ENCODE measurements around the gene MYH9. TPM values are rescaled to one million over a fixed set of nuclear protein-coding genes. Genes with fewer than 3 reads are reported as not detected.

The MYH9 gene
- total and polyA plus RNA-seq, 11 donors = 109 to 482 (median 238) TPM

DNA sequence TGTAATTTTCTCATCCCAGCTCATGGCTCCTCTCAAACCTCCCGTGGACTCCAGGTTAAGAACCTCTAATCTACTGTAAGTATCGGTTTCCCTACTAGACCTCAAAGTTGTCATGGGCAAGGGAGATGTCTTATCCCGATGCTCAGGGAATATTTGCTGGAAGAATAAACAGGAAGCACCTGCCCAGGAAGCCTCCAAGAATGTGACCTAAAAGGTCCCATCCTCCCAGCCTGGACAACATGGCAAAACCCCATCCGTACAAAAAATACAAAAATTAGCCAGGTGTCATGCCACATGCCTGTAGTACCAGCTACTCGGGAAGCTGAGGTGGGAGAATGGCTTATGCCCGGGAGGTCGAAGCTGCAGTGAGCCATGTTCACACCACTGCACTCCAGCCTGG is 72.4 kb downstream of the MYH9 start:
- peak overlapping the region in 7 of 12 donors; percentile 9 to 61 (median 30) for H3K27ac ChIP-seq
- H3K9me3 ChIP-seq = no peaks in the 10 kb centered on the region
- intact Hi-C loops (cut with DNase I) = loop anchor here in 1 of 10 donors (2.0 kb wide), 1 partner anchor 17 kb away; no protein-coding TSS in a partner anchor
- DNase-seq = no peak
- H3K4me3 ChIP-seq = no peak overlapping the region
- TF ChIP-seq, protein P1, sequence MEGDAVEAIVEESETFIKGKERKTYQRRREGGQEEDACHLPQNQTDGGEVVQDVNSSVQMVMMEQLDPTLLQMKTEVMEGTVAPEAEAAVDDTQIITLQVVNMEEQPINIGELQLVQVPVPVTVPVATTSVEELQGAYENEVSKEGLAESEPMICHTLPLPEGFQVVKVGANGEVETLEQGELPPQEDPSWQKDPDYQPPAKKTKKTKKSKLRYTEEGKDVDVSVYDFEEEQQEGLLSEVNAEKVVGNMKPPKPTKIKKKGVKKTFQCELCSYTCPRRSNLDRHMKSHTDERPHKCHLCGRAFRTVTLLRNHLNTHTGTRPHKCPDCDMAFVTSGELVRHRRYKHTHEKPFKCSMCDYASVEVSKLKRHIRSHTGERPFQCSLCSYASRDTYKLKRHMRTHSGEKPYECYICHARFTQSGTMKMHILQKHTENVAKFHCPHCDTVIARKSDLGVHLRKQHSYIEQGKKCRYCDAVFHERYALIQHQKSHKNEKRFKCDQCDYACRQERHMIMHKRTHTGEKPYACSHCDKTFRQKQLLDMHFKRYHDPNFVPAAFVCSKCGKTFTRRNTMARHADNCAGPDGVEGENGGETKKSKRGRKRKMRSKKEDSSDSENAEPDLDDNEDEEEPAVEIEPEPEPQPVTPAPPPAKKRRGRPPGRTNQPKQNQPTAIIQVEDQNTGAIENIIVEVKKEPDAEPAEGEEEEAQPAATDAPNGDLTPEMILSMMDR (IDR thresholded peaks at IDR 0.05) = no peak
- TF ChIP-seq POLR2A (IDR thresholded peaks at IDR 0.05) = no peak
- peak in 1 of 4 donors; percentile 18 for ATAC-seq
- peaks cover 0 to 12% (median 4%) of the 10 kb centered on the region in 12 donors for H3K4me1 ChIP-seq
- H3K27me3 ChIP-seq = no peaks in the 10 kb centered on the region
- 50 to 64% (median 59%) methylated on average over 7 of the region's 7 CpGs for WGBS, 4 donors
- H3K36me3 ChIP-seq = peaks cover 9 to 100% (median 98%) of the 10 kb centered on the region in 9 donors

DNA sequence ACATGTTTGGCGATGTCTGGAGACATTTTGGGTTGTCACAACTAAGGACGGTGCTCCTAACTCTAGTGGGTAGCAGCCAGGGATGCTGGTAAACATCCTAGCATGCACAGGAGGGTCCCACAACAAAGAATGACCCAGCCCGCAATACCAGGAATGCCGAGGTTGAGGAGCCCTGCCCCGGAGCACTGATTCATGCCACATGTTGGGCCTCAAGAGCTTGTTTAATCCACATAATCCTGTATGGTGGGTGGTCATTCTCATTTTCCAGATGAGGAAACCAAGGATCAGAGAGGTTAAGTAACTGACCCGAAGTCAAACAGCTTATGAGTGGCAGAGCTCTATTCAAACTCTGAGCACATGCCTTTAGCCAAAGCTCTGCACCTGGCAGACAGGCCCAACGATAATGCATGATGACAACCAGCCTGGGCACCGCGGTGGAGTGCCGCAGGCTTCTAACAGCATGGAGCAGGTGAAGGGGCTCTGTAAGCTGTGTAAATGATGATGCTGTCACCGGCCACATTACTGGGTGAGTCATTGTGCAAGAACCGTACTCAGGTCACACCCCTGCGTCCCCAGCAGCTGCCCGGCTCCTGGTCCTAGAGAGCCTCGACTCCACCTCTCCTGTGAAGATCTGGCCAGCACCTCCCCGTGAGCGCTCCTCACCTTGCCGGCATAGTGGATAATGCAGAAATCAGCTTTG is 76.2 kb downstream of the MYH9 start:
- 71 to 83% (median 79%) methylated on average over 13 to 18 of the region's 18 CpGs for WGBS, 4 donors
- TF ChIP-seq, protein P1 (IDR thresholded peaks at IDR 0.05) = no peak
- TF ChIP-seq POLR2A (IDR thresholded peaks at IDR 0.05) = no peak
- ATAC-seq = peak in 1 of 4 donors; percentile 5

DNA sequence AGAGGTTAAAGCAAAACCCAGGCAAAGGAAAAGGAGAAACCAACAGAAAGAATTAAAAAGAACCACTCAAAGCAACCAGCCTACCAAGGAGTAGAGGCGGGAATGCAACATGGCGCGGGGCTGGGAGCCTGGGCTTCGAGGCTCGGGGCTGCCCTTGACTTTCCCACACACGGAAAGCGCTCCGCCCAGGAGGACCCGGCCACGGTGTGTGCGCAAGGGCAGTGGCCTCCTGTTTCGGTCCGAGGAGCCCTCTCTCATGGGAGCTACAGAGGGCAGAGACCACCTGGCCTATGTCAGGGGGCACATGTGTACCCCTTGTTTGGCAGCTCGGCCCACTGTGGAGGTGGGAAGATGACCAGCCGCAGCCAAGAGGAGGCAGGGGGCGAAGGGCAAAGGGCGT is 78.9 kb downstream of the MYH9 start:
- H3K27me3 ChIP-seq = no peaks in the 10 kb centered on the region
- peaks cover 19 to 100% (median 100%) of the 10 kb centered on the region in 9 donors for H3K36me3 ChIP-seq
- no peaks in the 10 kb centered on the region for H3K9me3 ChIP-seq
- WGBS, 4 donors = 73 to 92% (median 88%) methylated on average over 16 to 17 of the region's 17 CpGs
- H3K4me1 ChIP-seq = no peaks in the 10 kb centered on the region
- H3K4me3 ChIP-seq = no peak overlapping the region
- DNase-seq = no peak
- H3K27ac ChIP-seq = peak overlapping the region in 1 of 12 donors; percentile 48
- intact Hi-C loops (cut with DNase I) = no loop called here
- no peak for TF ChIP-seq POLR2A (IDR thresholded peaks at IDR 0.05)
- TF ChIP-seq, protein P1 (IDR thresholded peaks at IDR 0.05) = no peak
- peak in 1 of 4 donors; percentile 10 for ATAC-seq

More for the DNA sequence above, 76.2 kb downstream of the MYH9 start:
- peak overlapping the region in 1 of 12 donors; percentile 43 for H3K27ac ChIP-seq
- peaks cover 0 to 11% (median 0%) of the 10 kb centered on the region in 12 donors for H3K4me1 ChIP-seq
- no peaks in the 10 kb centered on the region for H3K9me3 ChIP-seq
- H3K27me3 ChIP-seq = no peaks in the 10 kb centered on the region
- intact Hi-C loops (cut with DNase I) = no loop called here
- DNase-seq = no peak
- H3K4me3 ChIP-seq = no peak overlapping the region
- peaks cover 15 to 100% (median 98%) of the 10 kb centered on the region in 9 donors for H3K36me3 ChIP-seq

DNA sequence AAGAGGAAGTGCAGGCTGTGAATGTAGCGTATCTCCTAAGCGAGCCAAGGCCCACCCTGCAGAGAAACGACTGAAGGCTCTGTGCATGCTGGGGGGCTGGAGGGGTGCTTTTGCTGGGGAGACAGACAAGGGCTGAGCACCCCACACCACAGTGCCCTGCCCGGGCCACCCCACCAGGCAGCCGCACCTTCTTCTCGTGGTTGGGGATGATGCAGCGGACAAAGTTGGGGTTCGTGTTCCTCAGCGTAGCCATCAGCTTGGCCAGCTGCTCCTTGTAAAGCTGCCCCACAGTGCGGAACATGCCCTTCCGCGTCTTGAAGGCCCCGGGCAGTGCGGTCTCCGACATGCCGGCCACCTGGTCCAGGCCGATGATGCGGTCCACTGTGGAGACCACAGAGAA is 81.5 kb downstream of the MYH9 start:
- DNase-seq (peak in 1 of 5 donors; percentile 36), ATAC-seq (no peak)
- no peak for TF ChIP-seq POLR2A (IDR thresholded peaks at IDR 0.05)
- H3K4me3 ChIP-seq = no peak overlapping the region
- peak overlapping the region in 1 of 12 donors; percentile 74 for H3K27ac ChIP-seq
- peaks cover 16 to 100% (median 100%) of the 10 kb centered on the region in 9 donors for H3K36me3 ChIP-seq
- H3K9me3 ChIP-seq = no peaks in the 10 kb centered on the region
- 81 to 85% (median 84%) methylated on average over 11 to 18 of the region's 18 CpGs for WGBS, 4 donors
- intact Hi-C loops (cut with DNase I) = no loop called here
- peaks cover 0 to 7% (median 0%) of the 10 kb centered on the region in 12 donors for H3K4me1 ChIP-seq
- no peaks in the 10 kb centered on the region for H3K27me3 ChIP-seq

All from heart left ventricle (tissue), 16 donors.